ENCODE measurements around the gene RACK1. TPM values are rescaled to one million over a fixed set of nuclear protein-coding genes. Genes with fewer than 3 reads are reported as not detected.

The RACK1 gene
- total RNA-seq, 1 experiment from 2014 or later: 2,552 TPM

GRCh38 chr5:181218795-181219124, 24.9 kb downstream of the RACK1 start:
- Histone ChIP-seq H3T11ph (ENCODE audit: low read length) (no peak overlapping the region), H3K9ac (ENCODE audit: extremely low read depth, insufficient read length, low read length) (no peak overlapping the region), H3K23me2 (ENCODE audit: insufficient read length, low read depth, low read length, poor library complexity, severe bottlenecking) (peaks cover 10% of the 10 kb centered on the region), H3K9me3 (ENCODE audit: control insufficient read depth, low read depth, low read length) (no peaks in the 10 kb centered on the region), H3K27ac (ENCODE audit: insufficient read length, low read depth, low read length) (no peak overlapping the region), H4K5ac (ENCODE audit: insufficient read length, low read depth, low read length) (no peak overlapping the region), H4K91ac (ENCODE audit: insufficient read length, low read depth, low read length) (no peak overlapping the region), H3K23ac (ENCODE audit: insufficient read length, low read depth, low read length) (no peak overlapping the region), H2AFZ (ENCODE audit: low read length) (no peak overlapping the region), H3K4me2 (ENCODE audit: insufficient read depth, insufficient read length, low read length) (peak overlapping the region; percentile 70), H2BK15ac (ENCODE audit: low read depth, low read length) (no peak overlapping the region), H3K79me1 (ENCODE audit: insufficient read depth, low read depth, low read length, poor library complexity, severe bottlenecking) (no peaks in the 10 kb centered on the region), H3K18ac (ENCODE audit: insufficient read length, low read depth, low read length) (no peak overlapping the region), H3K4ac (ENCODE audit: low read depth, low read length) (no peak overlapping the region), H2BK120ac (ENCODE audit: low read depth, low read length, poor library complexity, severe bottlenecking) (no peak overlapping the region), H2BK20ac (ENCODE audit: low read depth, low read length, poor library complexity, severe bottlenecking) (no peak overlapping the region), H3K56ac (ENCODE audit: insufficient read length, low read depth, low read length) (no peak overlapping the region), H4K8ac (replicated peaks; ENCODE audit: insufficient read length, low read depth, low read length) (no peak overlapping the region), H3K14ac (ENCODE audit: insufficient read depth, low read length) (no peak overlapping the region), H3K79me2 (ENCODE audit: insufficient read depth, low read length) (no peaks in the 10 kb centered on the region), H4K20me1 (ENCODE audit: control insufficient read depth, insufficient read depth, insufficient read length) (no peaks in the 10 kb centered on the region), H3K4me1 (ENCODE audit: insufficient read depth, low read length) (no peaks in the 10 kb centered on the region; the same call in 1 of the 2 replicates), H3K27me3 (ENCODE audit: insufficient read depth, low read length) (no peaks in the 10 kb centered on the region; the same call in 1 of the 2 replicates), H2AK5ac (ENCODE audit: insufficient read length, low read length) (no peak overlapping the region), H2BK12ac (ENCODE audit: insufficient read length, low read depth, low read length) (no peak overlapping the region), H2BK5ac (ENCODE audit: insufficient read length, low read length) (no peak overlapping the region)
- WGBS (ENCODE audit: extremely low coverage, insufficient read length, low lambda C conversion rate): no CpG with 5 or more reads among the region's 10 CpGs
- no peak for DNase-seq
- H3K9me3 Mint-ChIP-seq: peaks cover 0 to 8% of the 10 kb centered on the region in 2 experiments; a peak in 2 of 5 replicates
- TF ChIP-seq, protein P1, sequence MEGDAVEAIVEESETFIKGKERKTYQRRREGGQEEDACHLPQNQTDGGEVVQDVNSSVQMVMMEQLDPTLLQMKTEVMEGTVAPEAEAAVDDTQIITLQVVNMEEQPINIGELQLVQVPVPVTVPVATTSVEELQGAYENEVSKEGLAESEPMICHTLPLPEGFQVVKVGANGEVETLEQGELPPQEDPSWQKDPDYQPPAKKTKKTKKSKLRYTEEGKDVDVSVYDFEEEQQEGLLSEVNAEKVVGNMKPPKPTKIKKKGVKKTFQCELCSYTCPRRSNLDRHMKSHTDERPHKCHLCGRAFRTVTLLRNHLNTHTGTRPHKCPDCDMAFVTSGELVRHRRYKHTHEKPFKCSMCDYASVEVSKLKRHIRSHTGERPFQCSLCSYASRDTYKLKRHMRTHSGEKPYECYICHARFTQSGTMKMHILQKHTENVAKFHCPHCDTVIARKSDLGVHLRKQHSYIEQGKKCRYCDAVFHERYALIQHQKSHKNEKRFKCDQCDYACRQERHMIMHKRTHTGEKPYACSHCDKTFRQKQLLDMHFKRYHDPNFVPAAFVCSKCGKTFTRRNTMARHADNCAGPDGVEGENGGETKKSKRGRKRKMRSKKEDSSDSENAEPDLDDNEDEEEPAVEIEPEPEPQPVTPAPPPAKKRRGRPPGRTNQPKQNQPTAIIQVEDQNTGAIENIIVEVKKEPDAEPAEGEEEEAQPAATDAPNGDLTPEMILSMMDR (conservative IDR thresholded peaks at IDR 0.05): no peak
- H3K4me1 Mint-ChIP-seq: peaks cover 18 to 24% of the 10 kb centered on the region in 2 experiments
- peaks cover 0 to 3% (median 0%) of the 10 kb centered on the region in 3 experiments; a peak in 1 of 7 replicates for H3K36me3 Mint-ChIP-seq (ENCODE audit: insufficient read depth in 1 of 3, low read depth in 3 of 3)
- H3K27ac Mint-ChIP-seq: no peak overlapping the region
- H3K27me3 Mint-ChIP-seq (ENCODE audit: low read depth): peaks cover 37% of the 10 kb centered on the region
- H3K4me3 Mint-ChIP-seq: peak overlapping the region; percentile 72 to 93

Data from H9 (cell line).